Activated CD4-positive, alpha-beta T cell treated with anti-CD3 and anti-CD28 coated beads, Interleukin-2, amount 10 ng/mL, durations not matched to agents 7 days and 5 days (primary cell): ENCODE results near the gene B3GALNT2. TPM values are rescaled to one million over a fixed set of nuclear protein-coding genes. Genes with fewer than 3 reads are reported as not detected.
"Not testable (repeated sequence)": the region's sequence is repeated elsewhere in the genome, so short reads cannot be mapped to it uniquely, and the experiment has no call there.

Source experiments
- CTCF ChIA-PET: fragments of 350-600 bp; sonication (Branson Sonifier 250); formaldehyde crosslinking; loops from one replicate; lab custom pipeline; 2021; ENCODE audit warnings: antibody characterized with exemption; lab: Charles Lee
- POLR2A ChIA-PET: fragments of 350-600 bp; sonication (Branson Sonifier 250); formaldehyde crosslinking; loops from one replicate; lab custom pipeline; 2021; ENCODE audit warnings: antibody characterized with exemption; lab: Charles Lee
- DNase-seq: peaks from one replicate; pipeline ENCODE4 v3.0.0-alpha.2; 2020
- H3K27ac Mint-ChIP-seq: one replicate; pipeline ENCODE4 v1.8.0; 2021; ENCODE audit warnings: mild to moderate bottlenecking, moderate library complexity, mixed read lengths
- H3K27me3 Mint-ChIP-seq: one replicate; pipeline ENCODE4 v1.8.0; 2021; ENCODE audit warnings: mixed read lengths
- H3K36me3 Mint-ChIP-seq: one replicate; pipeline ENCODE4 v1.8.0; 2021; ENCODE audit warnings: low read depth, mixed read lengths
- H3K4me1 Mint-ChIP-seq: one replicate; pipeline ENCODE4 v1.8.0; 2021; ENCODE audit warnings: mixed read lengths
- H3K4me3 Mint-ChIP-seq: one replicate; pipeline ENCODE4 v1.8.0; 2021; ENCODE audit warnings: mild to moderate bottlenecking, moderate library complexity, mixed read lengths
- H3K9me3 Mint-ChIP-seq: one replicate; pipeline ENCODE4 v1.8.0; 2021; ENCODE audit warnings: mixed read lengths
- total RNA-seq, 2 experiments: library from RNA; stranded (reverse); gene quantifications; one replicate each; pipeline ENCODE4 v1.2.3, GENCODE V29; 2021

Gene B3GALNT2
- total RNA-seq, 2 experiments from 2014 or later, result 12.2 to 13.2 TPM

- peaks cover 28% of the 10 kb centered on the region for H3K4me1 Mint-ChIP-seq
- H3K9me3 Mint-ChIP-seq, H3K27me3 Mint-ChIP-seq, POLR2A ChIA-PET, H3K36me3 Mint-ChIP-seq, H3K4me3 Mint-ChIP-seq, DNase-seq: not testable (repeated sequence)
- H3K27ac Mint-ChIP-seq, result peak overlapping the region; percentile 57
- CTCF ChIA-PET, result interaction anchor here (0.6 to 1.4 kb wide), 2 partner anchors 42 to 71 kb away, joined by 4 to 7 read pairs; partner anchors contain the start of gene B3GALNT2
These were observed 41.4 kb downstream of the B3GALNT2 start for GRCh38 chr1:235462832-235463231.

- H3K36me3 Mint-ChIP-seq, result peaks cover 5% of the 10 kb centered on the region
- no peaks in the 10 kb centered on the region for H3K9me3 Mint-ChIP-seq
- no peaks in the 10 kb centered on the region for H3K27me3 Mint-ChIP-seq
- no peak for DNase-seq
- ChIA-PET POLR2A (no interaction called here), CTCF (interaction anchor here (0.6 kb wide), 2 partner anchors 25 to 829 kb away, joined by 3 to 4 read pairs; no protein-coding TSS in a partner anchor)
- no peak overlapping the region for H3K4me3 Mint-ChIP-seq
- peaks cover 28% of the 10 kb centered on the region for H3K4me1 Mint-ChIP-seq
- peak overlapping the region; percentile 82 for H3K27ac Mint-ChIP-seq
These were observed 42.3 kb downstream of the B3GALNT2 start for GRCh38 chr1:235461954-235462353.

GRCh38 chr1:235460770-235461169 is 43.5 kb downstream of the B3GALNT2 start:
- POLR2A ChIA-PET, result no interaction called here

GRCh38 chr1:235457856-235458255 is 46.4 kb downstream of the B3GALNT2 start:
- POLR2A ChIA-PET, H3K4me3 Mint-ChIP-seq, H3K9me3 Mint-ChIP-seq, H3K27ac Mint-ChIP-seq, DNase-seq, H3K36me3 Mint-ChIP-seq, H3K27me3 Mint-ChIP-seq: not testable (repeated sequence)
- H3K4me1 Mint-ChIP-seq, result peaks cover 13% of the 10 kb centered on the region
- CTCF ChIA-PET, result interaction anchor here (0.6 to 1.9 kb wide), 2 partner anchors 10 to 1100 kb away, joined by 4 to 5 read pairs; no protein-coding TSS in a partner anchor

More at GRCh38 chr1:235460770-235461169, 43.5 kb downstream of the B3GALNT2 start:
- CTCF ChIA-PET, result interaction anchor here (0.6 to 1.1 kb wide), 2 partner anchors 18 to 309 kb away, joined by 3 read pairs; no protein-coding TSS in a partner anchor
- Mint-ChIP-seq H3K36me3 (peaks cover 5% of the 10 kb centered on the region), H3K27ac (no peak overlapping the region), H3K27me3 (no peaks in the 10 kb centered on the region), H3K9me3 (no peaks in the 10 kb centered on the region), H3K4me3 (no peak overlapping the region), H3K4me1 (peaks cover 28% of the 10 kb centered on the region)
- no peak for DNase-seq

GRCh38 chr1:235455823-235456222 is 48.4 kb downstream of the B3GALNT2 start:
- Mint-ChIP-seq H3K9me3 (no peaks in the 10 kb centered on the region), H3K27ac (no peak overlapping the region), H3K4me3 (no peak overlapping the region), H3K4me1 (peaks cover 1% of the 10 kb centered on the region), H3K27me3 (no peaks in the 10 kb centered on the region), H3K36me3 (peaks cover 11% of the 10 kb centered on the region)
- ChIA-PET POLR2A (no interaction called here), CTCF (no interaction called here)
- DNase-seq, result no peak

GRCh38 chr1:235455097-235455496 is 49.2 kb downstream of the B3GALNT2 start:
- POLR2A ChIA-PET, result no interaction called here

GRCh38 chr1:235454021-235454420 is 50.2 kb downstream of the B3GALNT2 start:
- Mint-ChIP-seq H3K9me3 (no peaks in the 10 kb centered on the region), H3K27ac (no peak overlapping the region), H3K27me3 (no peaks in the 10 kb centered on the region), H3K36me3 (peaks cover 25% of the 10 kb centered on the region), H3K4me3 (no peak overlapping the region), H3K4me1 (peaks cover 9% of the 10 kb centered on the region)
- CTCF ChIA-PET, result interaction anchor here (1.6 kb wide), 1 partner anchor 16 kb away, joined by 4 read pairs; no protein-coding TSS in a partner anchor
- POLR2A ChIA-PET, result no interaction called here
- DNase-seq, result no peak

More at GRCh38 chr1:235455097-235455496, 49.2 kb downstream of the B3GALNT2 start:
- Mint-ChIP-seq H3K4me3 (no peak overlapping the region), H3K36me3 (peaks cover 18% of the 10 kb centered on the region), H3K4me1 (peaks cover 8% of the 10 kb centered on the region), H3K9me3 (no peaks in the 10 kb centered on the region), H3K27me3 (no peaks in the 10 kb centered on the region), H3K27ac (no peak overlapping the region)
- DNase-seq, result no peak
- CTCF ChIA-PET, result interaction anchor here (0.6 kb wide), 1 partner anchor 351 kb away, joined by 5 read pairs; no protein-coding TSS in a partner anchor

- H3K4me3 Mint-ChIP-seq, result no peak overlapping the region
- H3K4me1 Mint-ChIP-seq, result peaks cover 9% of the 10 kb centered on the region
- DNase-seq, result no peak
- no peaks in the 10 kb centered on the region for H3K9me3 Mint-ChIP-seq
- no peaks in the 10 kb centered on the region for H3K27me3 Mint-ChIP-seq
- ChIA-PET POLR2A (no interaction called here), CTCF (interaction anchor here (0.9 to 1.3 kb wide), 3 partner anchors 26 to 62 kb away, joined by 3 to 4 read pairs (median 3); no protein-coding TSS in a partner anchor)
- peaks cover 37% of the 10 kb centered on the region for H3K36me3 Mint-ChIP-seq
- H3K27ac Mint-ChIP-seq, result no peak overlapping the region
These were observed 53.3 kb downstream of the B3GALNT2 start for GRCh38 chr1:235450886-235451483.

- no peak overlapping the region for H3K4me3 Mint-ChIP-seq
- H3K9me3 Mint-ChIP-seq, result no peaks in the 10 kb centered on the region
- peaks cover 9% of the 10 kb centered on the region for H3K4me1 Mint-ChIP-seq
- peak overlapping the region; percentile 70 for H3K27ac Mint-ChIP-seq
- peaks cover 40% of the 10 kb centered on the region for H3K36me3 Mint-ChIP-seq
- CTCF ChIA-PET, result interaction anchor here (1.3 kb wide), 1 partner anchor 31 kb away, joined by 4 read pairs; no protein-coding TSS in a partner anchor
- no peak for DNase-seq
- no peaks in the 10 kb centered on the region for H3K27me3 Mint-ChIP-seq
- POLR2A ChIA-PET, result no interaction called here
These were observed 53.8 kb downstream of the B3GALNT2 start for GRCh38 chr1:235450433-235450832.

- Mint-ChIP-seq H3K4me3 (no peak overlapping the region), H3K36me3 (peaks cover 44% of the 10 kb centered on the region), H3K4me1 (peaks cover 9% of the 10 kb centered on the region), H3K9me3 (no peaks in the 10 kb centered on the region), H3K27ac (no peak overlapping the region), H3K27me3 (no peaks in the 10 kb centered on the region)
- ChIA-PET CTCF (no interaction called here), POLR2A (no interaction called here)
- DNase-seq, result no peak
These were observed 55.6 kb downstream of the B3GALNT2 start for GRCh38 chr1:235448616-235449015.

GRCh38 chr1:235442788-235443429 is 61.3 kb downstream of the B3GALNT2 start:
- Mint-ChIP-seq H3K4me3 (no peak overlapping the region), H3K27me3 (no peaks in the 10 kb centered on the region), H3K27ac (no peak overlapping the region), H3K9me3 (no peaks in the 10 kb centered on the region), H3K4me1 (no peaks in the 10 kb centered on the region), H3K36me3 (peaks cover 33% of the 10 kb centered on the region)
- POLR2A ChIA-PET, result no interaction called here
- CTCF ChIA-PET, result interaction anchor here (1.1 to 1.3 kb wide), 3 partner anchors 17 to 28 kb away, joined by 3 read pairs; no protein-coding TSS in a partner anchor
- no peak for DNase-seq

GRCh38 chr1:235441159-235441685 is 63.0 kb downstream of the B3GALNT2 start:
- ChIA-PET CTCF (interaction anchor here (0.6 to 1.1 kb wide), 4 partner anchors 26 to 181 kb away, joined by 3 to 5 read pairs (median 4); no protein-coding TSS in a partner anchor), POLR2A (no interaction called here)
- Mint-ChIP-seq H3K27ac (no peak overlapping the region), H3K9me3 (no peaks in the 10 kb centered on the region), H3K4me3 (no peak overlapping the region), H3K4me1 (no peaks in the 10 kb centered on the region), H3K27me3 (no peaks in the 10 kb centered on the region), H3K36me3 (peaks cover 32% of the 10 kb centered on the region)
- DNase-seq, result no peak
